OCI-LY1 (cell line): Measurements from ENCODE around the gene CNNM1.

Experiments used
- H2AFZ ChIP-seq: fragments of 200-600 bp; sonication (generic), shearing (Covaris generic); 2 replicates; pipeline ENCODE4 v1.6.0; 2014; ENCODE audit warnings: antibody characterized with exemption, mild to moderate bottlenecking, low read length
- H3F3A ChIP-seq: fragments of 200-600 bp; sonication (generic), shearing (Covaris generic); 2 replicates; pipeline ENCODE4 v1.6.0; 2014; ENCODE audit warnings: mild to moderate bottlenecking, antibody characterized with exemption, low read length, moderate library complexity; ENCODE audit not compliant: insufficient read depth
- H3K27ac ChIP-seq: fragments of 200-600 bp; sonication (generic); 2 replicates; pipeline ENCODE4 v1.5.1; 2014; ENCODE audit warnings: low read length, mixed run types, mild to moderate bottlenecking, low read depth; ENCODE audit not compliant: poor library complexity, severe bottlenecking
- H3K27me3 ChIP-seq: fragments of 200-600 bp; sonication (generic); 2 replicates; pipeline ENCODE4 v1.6.0; 2014; ENCODE audit warnings: antibody characterized with exemption, mild to moderate bottlenecking, low read length, moderate library complexity; ENCODE audit not compliant: insufficient read depth
- H3K36me3 ChIP-seq: fragments of 200-600 bp; sonication (generic); 2 replicates; pipeline ENCODE4 v1.6.1; 2014; ENCODE audit warnings: mild to moderate bottlenecking, antibody characterized with exemption, low read length, moderate library complexity, mixed read lengths; ENCODE audit not compliant: insufficient read depth
- H3K4me1 ChIP-seq: fragments of 200-600 bp; sonication (generic); 2 replicates; pipeline ENCODE4 v1.5.1; 2014; ENCODE audit warnings: mild to moderate bottlenecking, low read length, moderate library complexity; ENCODE audit not compliant: insufficient read depth, severe bottlenecking
- H3K4me2 ChIP-seq: fragments of 200-600 bp; sonication (generic), shearing (Covaris generic); 2 replicates; pipeline ENCODE4 v1.6.1; 2014; ENCODE audit warnings: low read length
- H3K4me3 ChIP-seq: fragments of 200-600 bp; sonication (generic); 2 replicates; pipeline ENCODE4 v1.5.1; 2014; ENCODE audit warnings: low read length, low read depth, mild to moderate bottlenecking, mixed read lengths; ENCODE audit not compliant: poor library complexity, severe bottlenecking
- H3K79me2 ChIP-seq: fragments of 200-600 bp; shearing (Covaris generic); 2 replicates; pipeline ENCODE4 v1.6.1; 2016; ENCODE audit warnings: mixed run types, low read length, mixed read lengths; ENCODE audit not compliant: insufficient read depth
- H3K9ac ChIP-seq: fragments of 200-600 bp; sonication (generic), shearing (Covaris generic); 2 replicates; pipeline ENCODE4 v1.6.1; 2014; ENCODE audit warnings: mild to moderate bottlenecking, low read length, mixed read lengths
- H3K9me2 ChIP-seq: fragments of 200-600 bp; sonication (generic), shearing (Covaris generic); 2 replicates; pipeline ENCODE4 v1.6.1; 2014; ENCODE audit warnings: low read depth, mild to moderate bottlenecking, low read length, mixed read lengths
- H3K9me3 ChIP-seq: fragments of 200-600 bp; shearing (Covaris generic); 2 replicates; pipeline ENCODE4 v1.6.1; 2014; ENCODE audit warnings: low read length, mixed read lengths
- H4K20me1 ChIP-seq: fragments of 200-600 bp; sonication (generic), shearing (Covaris generic); 2 replicates; pipeline ENCODE4 v1.6.0; 2016; ENCODE audit warnings: mild to moderate bottlenecking, low read length; ENCODE audit not compliant: insufficient read depth
- CTCF ChIP-seq: fragments of 200-600 bp; sonication (generic), shearing (Covaris generic); IDR thresholded peaks from 2 replicates; pipeline ENCODE4 v1.5.1; 2017; ENCODE audit warnings: mild to moderate bottlenecking, antibody characterized with exemption, low read length, moderate library complexity, mixed read lengths
- EZH2 ChIP-seq: fragments of 200-600 bp; sonication (generic), shearing (Covaris generic); IDR thresholded peaks from 2 replicates; pipeline ENCODE4 v1.8.0; 2017; ENCODE audit warnings: borderline replicate concordance, mixed run types, mild to moderate bottlenecking, antibody characterized with exemption, low read length, moderate library complexity, mixed read lengths

Gene CNNM1

GRCh38 chr10:99366666-99367065, 37.5 kb downstream of the CNNM1 start:
- Histone ChIP-seq H3K9me3 (no peaks in the 10 kb centered on the region), H3K79me2 (no peaks in the 10 kb centered on the region), H3K9ac (no peak overlapping the region), H2AFZ (no peak overlapping the region), H3K27me3 (peaks cover 3% of the 10 kb centered on the region; the same call in 1 of the 2 replicates), H3K36me3 (no peaks in the 10 kb centered on the region), H3K27ac (no peak overlapping the region), H3K4me3 (no peak overlapping the region), H3K4me1 (no peaks in the 10 kb centered on the region), H3K4me2 (no peak overlapping the region), H3F3A (no peaks in the 10 kb centered on the region), H4K20me1 (no peaks in the 10 kb centered on the region), H3K9me2 (no peaks in the 10 kb centered on the region)
- TF ChIP-seq CTCF: no peak
- no peak for TF ChIP-seq EZH2

- H3K36me3 ChIP-seq: no peaks in the 10 kb centered on the region
- H3K9me3 ChIP-seq: no peaks in the 10 kb centered on the region
- no peak overlapping the region for H3K9ac ChIP-seq
- no peak overlapping the region for H2AFZ ChIP-seq
- H3K4me1 ChIP-seq: no peaks in the 10 kb centered on the region
- no peak overlapping the region for H3K27ac ChIP-seq
- no peaks in the 10 kb centered on the region for H4K20me1 ChIP-seq
- H3K4me3 ChIP-seq: no peak overlapping the region
- peaks cover 3% of the 10 kb centered on the region; the same call in 1 of the 2 replicates for H3K27me3 ChIP-seq
- no peak overlapping the region for H3K4me2 ChIP-seq
- no peaks in the 10 kb centered on the region for H3K9me2 ChIP-seq
- H3K79me2 ChIP-seq: no peaks in the 10 kb centered on the region
- H3F3A ChIP-seq: no peaks in the 10 kb centered on the region
- TF ChIP-seq EZH2: no peak
- no peak for TF ChIP-seq CTCF
These were observed 39.5 kb downstream of the CNNM1 start for GRCh38 chr10:99368646-99369045.

- no peak overlapping the region for H3K9ac ChIP-seq
- no peak overlapping the region for H3K4me3 ChIP-seq
- H4K20me1 ChIP-seq: no peaks in the 10 kb centered on the region
- H3K4me2 ChIP-seq: no peak overlapping the region
- H3K4me1 ChIP-seq: no peaks in the 10 kb centered on the region
- H3K79me2 ChIP-seq: no peaks in the 10 kb centered on the region
- no peaks in the 10 kb centered on the region for H3F3A ChIP-seq
- no peaks in the 10 kb centered on the region for H3K9me3 ChIP-seq
- no peaks in the 10 kb centered on the region for H3K9me2 ChIP-seq
- H2AFZ ChIP-seq: no peak overlapping the region
- no peak overlapping the region for H3K27ac ChIP-seq
- H3K36me3 ChIP-seq: no peaks in the 10 kb centered on the region
- no peak for TF ChIP-seq CTCF
- TF ChIP-seq EZH2: no peak
- peaks cover 3% of the 10 kb centered on the region; the same call in 1 of the 2 replicates for H3K27me3 ChIP-seq
These were observed 40.0 kb downstream of the CNNM1 start for GRCh38 chr10:99369126-99369525.
